ENCODE measurements around the gene RTN4RL1. TPM values are rescaled to one million over a fixed set of nuclear protein-coding genes. Genes with fewer than 3 reads are reported as not detected.

The RTN4RL1 gene
- total RNA-seq, 3 donors from 2014 or later (not counting 1 experiment from before 2014, with no cell fraction given) = 0.15 to 0.23 TPM; not detected in 1

DNA sequence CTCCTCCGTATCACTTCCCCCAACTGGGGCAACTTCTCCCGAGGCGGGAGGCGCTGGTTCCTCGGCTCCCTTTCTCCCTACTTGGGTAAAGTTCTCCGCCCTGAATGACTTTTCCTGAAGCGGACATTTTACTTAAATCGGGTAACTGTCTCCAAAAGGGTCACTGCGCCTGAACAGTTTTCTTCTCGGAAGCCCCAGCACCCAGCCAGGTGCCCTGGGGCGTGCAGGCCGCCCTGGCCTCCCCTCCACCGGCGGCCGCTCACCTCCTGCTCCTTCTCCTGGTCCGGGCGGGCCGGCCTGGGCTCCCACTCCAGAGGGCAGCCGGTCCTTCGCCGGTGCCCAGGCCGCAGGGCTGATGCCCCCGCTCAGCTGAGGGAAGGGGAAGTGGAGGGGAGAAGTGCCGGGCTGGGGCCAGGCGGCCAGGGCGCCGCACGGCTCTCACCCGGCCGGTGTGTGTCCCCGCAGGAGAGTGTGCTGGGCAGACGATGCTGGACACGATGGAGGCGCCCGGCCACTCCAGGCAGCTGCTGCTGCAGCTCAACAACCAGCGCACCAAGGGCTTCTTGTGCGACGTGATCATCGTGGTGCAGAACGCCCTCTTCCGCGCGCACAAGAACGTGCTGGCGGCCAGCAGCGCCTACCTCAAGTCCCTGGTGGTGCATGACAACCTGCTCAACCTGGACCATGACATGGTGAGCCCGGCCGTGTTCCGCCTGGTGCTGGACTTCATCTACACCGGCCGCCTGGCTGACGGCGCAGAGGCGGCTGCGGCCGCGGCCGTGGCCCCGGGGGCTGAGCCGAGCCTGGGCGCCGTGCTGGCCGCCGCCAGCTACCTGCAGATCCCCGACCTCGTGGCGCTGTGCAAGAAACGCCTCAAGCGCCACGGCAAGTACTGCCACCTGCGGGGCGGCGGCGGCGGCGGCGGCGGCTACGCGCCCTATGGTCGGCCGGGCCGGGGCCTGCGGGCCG lies 31.4 kb upstream of the RTN4RL1 start:
- Mint-ChIP-seq H3K4me3 (peak overlapping the region; percentile 78), H3K27me3 (ENCODE audit: low read depth in 2 of 2) (no peaks in the 10 kb centered on the region), H3K27ac (peak overlapping the region in 1 of 2 donors; percentile 51), H3K9me3 (no peaks in the 10 kb centered on the region), H3K36me3 (no peaks in the 10 kb centered on the region), H3K4me1 (peaks cover 23 to 38% of the 10 kb centered on the region in 2 donors)
- DNase-seq (peak in 1 of 2 donors; percentile 81), ATAC-seq (no peak)
- WGBS (ENCODE audit: insufficient coverage) = 12% methylated on average over 85 of the region's 85 CpGs
- peak overlapping the region; percentile 30 for H3K4me3 ChIP-seq (ENCODE audit: low read length)
- peaks cover 3% of the 10 kb centered on the region for H3K36me3 ChIP-seq (ENCODE audit: control insufficient read depth, insufficient read depth, low read length)
- H3K27me3 ChIP-seq (ENCODE audit: control insufficient read depth, insufficient read depth, low read length) = peaks cover 3% of the 10 kb centered on the region
- H3K9me3 ChIP-seq (ENCODE audit: control insufficient read depth, insufficient read depth, low read length) = no peaks in the 10 kb centered on the region
- intact Hi-C loops (cut with micrococcal nuclease) = no loop called here
- TF ChIP-seq CTCF (IDR thresholded peaks at IDR 0.05) = no peak
- peak overlapping the region; percentile 26 for H3K27ac ChIP-seq (ENCODE audit: low read length)
- H3K4me1 ChIP-seq (ENCODE audit: control insufficient read depth, insufficient read depth, low read length) = peaks cover 55% of the 10 kb centered on the region

- DNase-seq = peak; percentile 46 to 72
- peaks cover 21 to 37% of the 10 kb centered on the region in 2 donors for H3K4me1 Mint-ChIP-seq
- Histone ChIP-seq H3K27me3 (ENCODE audit: control insufficient read depth, insufficient read depth, low read length) (peaks cover 5% of the 10 kb centered on the region), H3K9me3 (ENCODE audit: control insufficient read depth, insufficient read depth, low read length) (no peaks in the 10 kb centered on the region), H3K4me1 (ENCODE audit: control insufficient read depth, insufficient read depth, low read length) (peaks cover 64% of the 10 kb centered on the region), H3K4me3 (ENCODE audit: low read length) (peak overlapping the region; percentile 30), H3K27ac (ENCODE audit: low read length) (no peak overlapping the region), H3K36me3 (ENCODE audit: control insufficient read depth, insufficient read depth, low read length) (no peaks in the 10 kb centered on the region)
- no peak for TF ChIP-seq CTCF (IDR thresholded peaks at IDR 0.05)
- H3K36me3 Mint-ChIP-seq = no peaks in the 10 kb centered on the region
- peak in 2 of 3 donors; percentile 1 to 3 for ATAC-seq
- intact Hi-C loops (cut with micrococcal nuclease) = no loop called here
- H3K9me3 Mint-ChIP-seq = no peaks in the 10 kb centered on the region
- H3K27me3 Mint-ChIP-seq (ENCODE audit: low read depth in 2 of 2) = no peaks in the 10 kb centered on the region
- peak overlapping the region; percentile 54 to 84 for H3K27ac Mint-ChIP-seq
- peak overlapping the region; percentile 78 for H3K4me3 Mint-ChIP-seq
- WGBS (ENCODE audit: insufficient coverage) = under 1% methylated on average over 113 of the region's 113 CpGs
These were observed 30.4 kb upstream of the RTN4RL1 start for GRCh38 chr17:2055292-2056205.

- H3K36me3 Mint-ChIP-seq = no peaks in the 10 kb centered on the region
- peaks cover 15 to 30% of the 10 kb centered on the region in 2 donors for H3K4me1 Mint-ChIP-seq
- no peaks in the 10 kb centered on the region for H3K9me3 ChIP-seq (ENCODE audit: control insufficient read depth, insufficient read depth, low read length)
- intact Hi-C loops (cut with micrococcal nuclease) = loop anchor here (1.0 kb wide), 3 partner anchors 190 to 299 kb away; no protein-coding TSS in a partner anchor
- H3K27me3 Mint-ChIP-seq (ENCODE audit: low read depth in 2 of 2) = no peaks in the 10 kb centered on the region
- H3K27me3 ChIP-seq (ENCODE audit: control insufficient read depth, insufficient read depth, low read length) = peaks cover 5% of the 10 kb centered on the region
- peaks cover 65% of the 10 kb centered on the region for H3K4me1 ChIP-seq (ENCODE audit: control insufficient read depth, insufficient read depth, low read length)
- peak within 1 kb of the TSS; percentile 86 for H3K4me3 Mint-ChIP-seq
- DNase-seq (peak; percentile 84 to 90), ATAC-seq (peak; percentile 39 to 68 (median 51))
- H3K9me3 Mint-ChIP-seq = no peaks in the 10 kb centered on the region
- TF ChIP-seq CTCF (IDR thresholded peaks at IDR 0.05) = peak; percentile 94
- H3K27ac ChIP-seq (ENCODE audit: low read length) = peak within 1 kb of the TSS; percentile 48
- 2% methylated on average over 71 of the region's 72 CpGs for WGBS (ENCODE audit: insufficient coverage)
- H3K27ac Mint-ChIP-seq = peak within 1 kb of the TSS; percentile 54 to 84
- no peaks in the 10 kb centered on the region for H3K36me3 ChIP-seq (ENCODE audit: control insufficient read depth, insufficient read depth, low read length)
- H3K4me3 ChIP-seq (ENCODE audit: low read length) = peak within 1 kb of the TSS; percentile 31
These were observed 29.6 kb upstream of the RTN4RL1 start, which contains the start of gene HIC1 for GRCh38 chr17:2054512-2055291. HIC1 (plus strand) TSS chr17:2055103; CDS start chr17:2056691, 1,588 bp downstream.

Measured in natural killer cell (primary cell).